IPS-15b (cell line): Measurements from ENCODE around the gene SYTL3.
"Not testable (repeated sequence)": the region's sequence is repeated elsewhere in the genome, so short reads cannot be mapped to it uniquely, and the experiment has no call there.

ENCODE experiments used
- H3K27me3 ChIP-seq: one replicate; pipeline ENCODE4 v1.6.1; 2013; ENCODE audit warnings: low read length; ENCODE audit not compliant: control insufficient read depth, insufficient read depth
- H3K36me3 ChIP-seq: one replicate; pipeline ENCODE4 v1.6.1; 2013; ENCODE audit warnings: low read length; ENCODE audit not compliant: control insufficient read depth, insufficient read depth
- H3K4me1 ChIP-seq: one replicate; pipeline ENCODE4 v1.6.1; 2013; ENCODE audit warnings: mild to moderate bottlenecking, low read length; ENCODE audit not compliant: control insufficient read depth, insufficient read depth
- H3K4me3 ChIP-seq: one replicate; pipeline ENCODE4 v1.5.1; 2013; ENCODE audit warnings: low read depth, low read length
- H3K9ac ChIP-seq: one replicate; pipeline ENCODE4 v1.6.1; 2013; ENCODE audit warnings: low read depth, mild to moderate bottlenecking, low read length
- H3K9me3 ChIP-seq: one replicate; pipeline ENCODE4 v1.6.1; 2013; ENCODE audit warnings: mild to moderate bottlenecking, low read length; ENCODE audit not compliant: control insufficient read depth, insufficient read depth

SYTL3 gene

GRCh38 chr6:158649289-158650143, at the start of gene SYTL3:
TSS of gene SYTL3 (plus strand) at chr6:158650054. CDS start at chr6:158663269, 13,215 bp downstream.
- Histone ChIP-seq H3K9ac (no peak within 1 kb of the TSS), H3K4me1 (no peaks in the 10 kb centered on the region), H3K9me3 (no peaks in the 10 kb centered on the region), H3K27me3 (peaks cover 13% of the 10 kb centered on the region), H3K4me3 (no peak within 1 kb of the TSS), H3K36me3 (no peaks in the 10 kb centered on the region)

- Histone ChIP-seq H3K9ac (no peak overlapping the region), H3K9me3 (no peaks in the 10 kb centered on the region), H3K4me1 (no peaks in the 10 kb centered on the region), H3K4me3 (no peak overlapping the region), H3K36me3 (peaks cover 15% of the 10 kb centered on the region), H3K27me3 (no peaks in the 10 kb centered on the region)
These were observed 46.4 kb upstream of the SYTL3 start for GRCh38 chr6:158603261-158604047.

- Histone ChIP-seq H3K4me1 (no peaks in the 10 kb centered on the region), H3K36me3 (peaks cover 15% of the 10 kb centered on the region), H3K9me3 (no peaks in the 10 kb centered on the region), H3K9ac (no peak overlapping the region), H3K4me3 (no peak overlapping the region), H3K27me3 (no peaks in the 10 kb centered on the region)
These were observed 45.8 kb upstream of the SYTL3 start for GRCh38 chr6:158604048-158604406.

- Histone ChIP-seq H3K4me3 (no peak overlapping the region), H3K4me1 (no peaks in the 10 kb centered on the region), H3K27me3 (no peaks in the 10 kb centered on the region), H3K9ac (no peak overlapping the region), H3K9me3 (no peaks in the 10 kb centered on the region), H3K36me3 (peaks cover 19% of the 10 kb centered on the region)
These were observed 44.5 kb upstream of the SYTL3 start for GRCh38 chr6:158605266-158605878.

- H3K9me3 ChIP-seq, H3K27me3 ChIP-seq, H3K4me1 ChIP-seq, H3K4me3 ChIP-seq, H3K9ac ChIP-seq: not testable (repeated sequence)
- peaks cover 19% of the 10 kb centered on the region for H3K36me3 ChIP-seq
These were observed 43.8 kb upstream of the SYTL3 start for GRCh38 chr6:158606011-158606410.

- peaks cover 6% of the 10 kb centered on the region for H3K4me1 ChIP-seq
- H3K9ac ChIP-seq, result no peak overlapping the region
- H3K36me3 ChIP-seq, result peaks cover 19% of the 10 kb centered on the region
These were observed 42.9 kb upstream of the SYTL3 start for GRCh38 chr6:158606935-158607334.

GRCh38 chr6:158607411-158608170, 42.3 kb upstream of the SYTL3 start:
- Histone ChIP-seq H3K4me1 (peaks cover 12% of the 10 kb centered on the region), H3K36me3 (peaks cover 19% of the 10 kb centered on the region), H3K9me3 (no peaks in the 10 kb centered on the region), H3K27me3 (no peaks in the 10 kb centered on the region), H3K4me3 (no peak overlapping the region), H3K9ac (no peak overlapping the region)

More at GRCh38 chr6:158606935-158607334, 42.9 kb upstream of the SYTL3 start:
- Histone ChIP-seq H3K27me3 (no peaks in the 10 kb centered on the region), H3K9me3 (no peaks in the 10 kb centered on the region), H3K4me3 (no peak overlapping the region)

GRCh38 chr6:158608221-158608620, 41.6 kb upstream of the SYTL3 start:
- peaks cover 12% of the 10 kb centered on the region for H3K4me1 ChIP-seq
- no peaks in the 10 kb centered on the region for H3K27me3 ChIP-seq
- peaks cover 19% of the 10 kb centered on the region for H3K36me3 ChIP-seq
- H3K9ac ChIP-seq, result no peak overlapping the region
- H3K9me3 ChIP-seq, result no peaks in the 10 kb centered on the region
- H3K4me3 ChIP-seq, result no peak overlapping the region

- H3K9me3 ChIP-seq, result no peaks in the 10 kb centered on the region
- no peak overlapping the region for H3K4me3 ChIP-seq
- no peak overlapping the region for H3K9ac ChIP-seq
- peaks cover 12% of the 10 kb centered on the region for H3K4me1 ChIP-seq
- H3K36me3 ChIP-seq, result peaks cover 19% of the 10 kb centered on the region
- no peaks in the 10 kb centered on the region for H3K27me3 ChIP-seq
These were observed 40.2 kb upstream of the SYTL3 start for GRCh38 chr6:158609455-158610155.

GRCh38 chr6:158610319-158610968, 39.4 kb upstream of the SYTL3 start:
- peaks cover 19% of the 10 kb centered on the region for H3K36me3 ChIP-seq
- H3K9me3 ChIP-seq, result no peaks in the 10 kb centered on the region
- H3K4me1 ChIP-seq, result peaks cover 12% of the 10 kb centered on the region
- no peaks in the 10 kb centered on the region for H3K27me3 ChIP-seq
- H3K9ac ChIP-seq, result no peak overlapping the region
- no peak overlapping the region for H3K4me3 ChIP-seq
